Fibroblast of the aortic adventitia (primary cell): Measurements from ENCODE around the gene JAZF1. TPM values are rescaled to one million over a fixed set of nuclear protein-coding genes. Genes with fewer than 3 reads are reported as not detected.

Source experiments
- DNase-seq: peaks from one replicate; pipeline ENCODE4 v3.0.0-alpha.2; 2010; ENCODE audit warnings: low read depth
- H3K4me3 ChIP-seq: 2 replicates; pipeline ENCODE4 v1.5.1; 2011; ENCODE audit warnings: low read depth, mild to moderate bottlenecking, control low read depth, low read length, moderate library complexity
- small RNA-seq: library from RNA; depleted of rRNA; stranded (forward); fragments of <200 nt; gene quantifications from one replicate; pipeline ENCODE3, GENCODE V24; 2012
- total RNA-seq: library from RNA; depleted of rRNA; stranded (reverse); fragments of >200 nt; gene quantifications from 2 replicates; pipeline ENCODE4 v1.2.3, GENCODE V29; 2012; ENCODE audit warnings: low replicate concordance
- TF ChIP-seq, protein P1 (sequence below): IDR thresholded peaks from 2 replicates; pipeline ENCODE4 v1.5.1; 2011; ENCODE audit warnings: mild to moderate bottlenecking, low read length, control low read depth, inconsistent platforms; ENCODE audit not compliant: insufficient read depth

The JAZF1 gene
- total RNA-seq, 1 donor = 8.3 TPM

DNA sequence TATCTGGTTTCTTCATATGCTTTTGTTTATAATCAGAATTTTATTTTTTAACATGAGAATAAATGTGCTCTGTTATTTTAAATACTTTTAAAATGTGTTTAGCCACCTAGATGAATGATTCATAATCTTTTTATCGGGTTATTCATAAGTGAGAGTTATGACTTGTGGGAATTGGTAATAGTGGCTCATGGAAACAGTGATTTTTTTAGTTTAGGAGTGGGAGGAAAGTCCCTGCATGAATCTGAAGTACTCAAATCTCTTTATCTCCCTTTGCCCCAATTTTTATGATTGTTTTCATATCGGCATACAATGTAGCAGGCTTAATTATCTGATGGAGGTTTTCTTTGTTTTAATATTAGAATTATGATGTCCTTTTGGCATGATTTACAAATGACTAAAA is 397.7 kb downstream of the JAZF1 start:
- peak; percentile 43 for DNase-seq
- H3K4me3 ChIP-seq = no peak overlapping the region

DNA sequence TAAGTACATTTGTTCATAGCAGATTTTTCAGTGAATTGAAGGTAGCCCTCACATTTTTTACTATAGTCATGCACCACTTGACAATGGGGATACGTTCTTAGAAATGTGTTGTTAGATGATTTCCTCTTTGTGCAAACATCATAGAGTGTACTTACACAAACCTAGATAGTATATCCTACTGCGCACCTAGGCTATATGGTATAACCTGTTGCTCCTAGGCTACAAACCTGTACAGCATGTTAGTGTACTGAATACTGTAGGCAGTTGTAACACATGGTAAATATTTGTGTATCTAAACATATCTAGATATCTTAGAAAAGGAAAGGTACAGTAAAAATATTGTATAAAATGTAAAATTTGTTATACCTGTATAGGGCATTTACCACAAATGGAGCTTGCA is 399.4 kb downstream of the JAZF1 start:
- no peak for DNase-seq
- TF ChIP-seq, protein P1, sequence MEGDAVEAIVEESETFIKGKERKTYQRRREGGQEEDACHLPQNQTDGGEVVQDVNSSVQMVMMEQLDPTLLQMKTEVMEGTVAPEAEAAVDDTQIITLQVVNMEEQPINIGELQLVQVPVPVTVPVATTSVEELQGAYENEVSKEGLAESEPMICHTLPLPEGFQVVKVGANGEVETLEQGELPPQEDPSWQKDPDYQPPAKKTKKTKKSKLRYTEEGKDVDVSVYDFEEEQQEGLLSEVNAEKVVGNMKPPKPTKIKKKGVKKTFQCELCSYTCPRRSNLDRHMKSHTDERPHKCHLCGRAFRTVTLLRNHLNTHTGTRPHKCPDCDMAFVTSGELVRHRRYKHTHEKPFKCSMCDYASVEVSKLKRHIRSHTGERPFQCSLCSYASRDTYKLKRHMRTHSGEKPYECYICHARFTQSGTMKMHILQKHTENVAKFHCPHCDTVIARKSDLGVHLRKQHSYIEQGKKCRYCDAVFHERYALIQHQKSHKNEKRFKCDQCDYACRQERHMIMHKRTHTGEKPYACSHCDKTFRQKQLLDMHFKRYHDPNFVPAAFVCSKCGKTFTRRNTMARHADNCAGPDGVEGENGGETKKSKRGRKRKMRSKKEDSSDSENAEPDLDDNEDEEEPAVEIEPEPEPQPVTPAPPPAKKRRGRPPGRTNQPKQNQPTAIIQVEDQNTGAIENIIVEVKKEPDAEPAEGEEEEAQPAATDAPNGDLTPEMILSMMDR = no peak
- no peak overlapping the region for H3K4me3 ChIP-seq

More for the DNA sequence above, 397.7 kb downstream of the JAZF1 start:
- TF ChIP-seq, protein P1 = no peak

Small RNA genes lying within 50 kb of the gene (small RNA-seq; reads per million reads assigned to genes)
- not detected for gene RNU6-979P

Other genes with a start within 250 kb of the JAZF1 start
- 0.25 and 5.2 TPM in 2 replicates for gene CREB5, start 231.7 kb upstream of the JAZF1 start, total RNA-seq